HG02610 (cell line): ENCODE data around the gene TRPM8.

ENCODE experiments used
- ATAC-seq: cut with Tn5 transposase; IDR thresholded peaks from one replicate; pipeline ENCODE4 v1.9.1; 2021; ENCODE audit warnings: mild to moderate bottlenecking, moderate library complexity; ENCODE audit not compliant: unreplicated experiment

The TRPM8 gene

DNA sequence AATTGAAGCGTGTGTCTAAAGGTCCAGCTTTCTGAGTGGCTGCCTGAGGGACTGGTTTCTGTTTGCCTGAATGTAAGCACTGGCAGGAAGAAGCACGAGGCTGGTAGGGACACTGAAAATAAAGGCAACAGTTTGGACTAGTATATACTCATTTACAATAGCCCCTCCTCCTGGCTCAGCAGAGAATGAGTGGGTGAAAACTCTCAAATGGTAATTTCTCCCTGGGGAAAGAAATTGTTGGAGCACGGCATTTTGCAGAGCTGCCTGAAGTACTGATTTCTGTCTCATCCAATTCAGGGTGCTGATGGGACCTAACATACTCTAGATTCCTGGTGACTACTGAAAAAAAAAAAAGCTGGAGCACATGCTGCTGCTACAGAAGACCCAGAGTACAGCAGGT is 116.0 kb downstream of the TRPM8 start:
- ATAC-seq: no peak

GRCh38 chr2:234033885-234034284 is 116.7 kb downstream of the TRPM8 start:
- no peak for ATAC-seq

DNA sequence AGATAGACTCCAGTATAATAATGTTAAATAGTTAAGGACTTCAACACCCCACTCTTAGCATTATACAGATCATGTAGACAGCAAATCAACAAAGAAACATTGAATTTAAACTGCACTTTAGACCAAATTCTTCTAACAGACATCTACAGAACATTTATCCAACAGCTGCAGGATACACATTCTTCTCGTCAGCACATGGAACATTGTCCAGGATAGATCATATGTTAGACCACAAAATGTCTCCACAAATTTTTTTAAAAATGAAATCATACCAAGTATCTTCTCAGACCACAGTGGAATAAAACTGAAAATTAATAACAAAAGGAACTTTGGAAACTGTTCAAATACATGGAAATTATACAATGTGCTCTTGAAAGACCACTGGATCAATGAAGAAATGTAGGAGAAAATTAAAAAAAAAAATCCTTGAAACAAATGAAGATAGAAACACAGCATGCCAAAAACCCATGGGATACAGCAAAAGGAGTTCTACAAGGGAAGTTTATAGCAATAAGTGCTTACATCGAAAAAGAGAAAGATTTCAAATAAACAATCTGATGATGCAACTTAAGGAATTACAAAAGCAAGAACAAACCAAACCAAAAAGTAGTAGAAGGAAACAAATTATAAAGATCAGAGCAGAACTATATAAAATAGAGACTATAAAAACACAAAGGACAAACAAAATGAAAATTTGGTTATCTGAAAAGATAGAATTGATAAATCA is 121.1 kb downstream of the TRPM8 start:
- ATAC-seq: no peak

GRCh38 chr2:234044157-234044556 is 127.0 kb downstream of the TRPM8 start:
- ATAC-seq: no peak

DNA sequence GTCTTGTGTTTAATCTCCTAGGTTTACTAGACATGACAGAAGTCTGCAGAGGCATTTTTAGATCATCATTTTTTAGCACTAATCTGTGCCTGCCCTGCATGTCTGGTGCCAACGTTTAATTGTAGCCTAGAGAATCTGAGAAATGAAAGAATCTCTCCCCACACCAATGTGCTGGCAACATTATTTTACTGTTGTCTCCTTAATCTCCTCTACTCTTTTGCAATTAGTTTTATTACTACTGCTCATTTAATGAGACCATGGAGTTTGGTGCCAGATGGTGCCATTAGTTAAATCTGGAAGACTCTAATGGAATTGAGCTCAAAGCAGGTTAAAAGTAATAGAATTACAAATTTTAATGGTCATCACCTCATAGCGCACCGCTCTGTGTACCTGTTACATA is 129.3 kb downstream of the TRPM8 start:
- ATAC-seq: no peak

DNA sequence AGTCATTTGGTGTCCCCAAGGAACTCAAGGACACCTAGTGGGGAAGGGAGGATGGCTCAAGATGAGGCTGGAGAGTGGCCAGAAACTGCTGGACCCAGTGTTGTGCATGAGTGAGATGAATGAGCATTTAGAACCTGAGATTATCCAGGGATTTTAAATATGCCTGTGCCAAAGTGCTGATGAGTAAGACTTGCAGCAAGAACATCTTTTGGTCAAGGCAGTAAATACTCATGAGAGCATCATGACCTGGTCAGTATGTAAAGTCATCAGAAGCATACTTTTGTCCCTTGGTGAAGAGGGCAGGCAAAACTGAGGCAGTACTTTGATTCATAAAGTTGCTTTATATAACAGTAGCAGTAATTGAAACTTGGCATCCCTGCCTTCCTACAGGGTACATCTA is 130.2 kb downstream of the TRPM8 start:
- ATAC-seq: no peak

GRCh38 chr2:234048049-234048448 is 130.9 kb downstream of the TRPM8 start:
- ATAC-seq: no peak

DNA sequence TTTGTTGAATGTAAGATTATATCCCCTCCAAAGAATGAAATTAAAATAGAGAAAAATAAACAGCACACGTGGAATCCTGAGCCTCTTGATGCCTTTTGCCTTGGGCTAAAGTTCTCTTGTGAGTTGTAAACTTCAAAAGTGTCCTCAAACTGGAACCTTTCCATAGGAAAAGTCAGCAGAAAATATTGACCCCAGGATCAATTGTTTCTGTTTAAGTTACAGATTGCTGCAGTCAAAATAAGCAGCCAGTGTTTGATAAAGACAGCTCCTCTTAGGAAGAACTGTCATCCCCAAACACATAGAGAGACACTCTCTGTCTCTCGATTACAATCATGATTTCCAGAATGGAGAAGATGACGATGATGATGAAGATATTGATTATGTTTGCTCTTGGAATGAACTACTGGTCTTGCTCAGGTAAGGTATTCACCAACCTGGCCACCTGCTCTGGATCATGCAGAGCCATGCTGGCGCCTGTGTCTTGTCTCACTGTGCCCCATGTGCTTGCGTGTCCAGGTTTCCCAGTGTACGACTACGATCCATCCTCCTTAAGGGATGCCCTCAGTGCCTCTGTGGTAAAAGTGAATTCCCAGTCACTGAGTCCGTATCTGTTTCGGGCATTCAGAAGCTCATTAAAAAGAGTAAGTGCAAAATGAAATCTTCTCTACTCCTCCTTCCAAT is 133.4 kb downstream of the TRPM8 start, which contains the start of gene SPP2:
SPP2 (plus strand) TSS at position 248 of the 681 bp plus-strand sequence; CDS start at position 333, 85 bp downstream.
- ATAC-seq: no peak

DNA sequence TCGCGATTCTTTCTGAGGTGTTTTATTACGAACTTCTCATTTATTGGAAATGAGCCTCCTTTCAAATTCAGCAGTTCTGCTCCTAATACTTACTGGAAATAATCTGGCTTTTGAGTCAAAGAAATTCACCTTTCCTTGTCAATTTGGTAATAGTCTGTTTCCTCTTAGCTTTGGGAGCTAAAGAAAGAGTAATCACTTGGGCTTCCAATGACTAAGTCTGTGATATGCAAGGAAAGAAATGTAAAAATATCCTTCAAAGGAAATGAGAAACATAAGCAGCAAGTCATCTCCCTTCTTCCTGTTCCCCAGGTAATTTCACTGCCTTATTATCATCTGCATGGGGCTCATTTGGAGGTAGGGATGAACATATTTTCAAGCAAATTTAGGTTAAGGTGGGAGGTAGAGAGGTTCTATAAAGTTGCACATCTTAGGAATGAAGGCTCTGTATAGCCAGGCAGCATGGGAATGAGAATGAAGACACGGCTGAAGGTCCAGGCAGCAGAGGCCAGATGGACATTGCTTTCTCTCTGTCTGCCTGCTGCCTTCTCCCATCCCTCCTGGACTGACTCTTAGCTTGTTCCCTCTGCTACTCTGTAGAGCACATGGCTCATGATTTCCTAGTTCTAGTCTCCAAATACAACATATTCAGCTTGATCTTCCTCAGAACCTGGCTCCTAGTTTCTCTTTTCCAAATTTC is 134.3 kb downstream of the TRPM8 start:
- no peak for ATAC-seq

DNA sequence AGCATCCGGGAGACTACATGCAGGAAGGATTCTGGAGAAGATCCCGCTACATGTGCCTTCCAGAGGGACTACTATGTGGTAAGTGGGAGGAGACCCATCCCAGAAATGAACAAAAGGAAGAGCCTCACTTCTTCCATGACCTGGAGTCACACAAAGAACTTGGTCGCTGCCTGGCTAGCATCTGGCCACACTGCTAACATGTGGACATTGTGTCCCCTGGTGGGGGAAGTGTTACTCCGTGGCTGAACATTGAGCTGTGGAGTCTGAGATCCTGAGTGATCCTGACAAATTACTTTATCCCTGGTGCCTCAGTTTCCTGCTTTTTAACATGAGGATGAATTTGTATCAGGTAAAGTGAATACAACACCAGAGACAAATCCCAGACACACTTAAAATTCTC is 141.7 kb downstream of the TRPM8 start:
- no peak for ATAC-seq

DNA sequence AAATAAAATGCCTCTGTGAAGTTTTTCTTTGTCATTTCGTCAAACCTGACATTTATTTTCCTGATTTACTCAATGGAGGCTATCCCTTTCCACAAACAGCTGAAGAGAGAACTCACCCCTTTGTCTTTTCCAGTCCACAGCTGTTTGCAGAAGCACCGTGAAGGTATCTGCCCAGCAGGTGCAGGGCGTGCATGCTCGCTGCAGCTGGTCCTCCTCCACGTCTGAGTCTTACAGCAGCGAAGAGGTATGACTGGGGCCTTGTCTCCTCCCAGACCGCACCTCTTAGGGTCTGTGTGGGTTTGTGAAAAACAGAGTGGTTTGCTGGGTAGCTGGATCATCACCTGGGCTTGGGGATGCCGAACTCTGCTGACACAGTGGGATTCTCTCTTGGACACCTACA is 143.1 kb downstream of the TRPM8 start:
- no peak for ATAC-seq

GRCh38 chr2:234061624-234062257 is 144.6 kb downstream of the TRPM8 start:
- ATAC-seq: no peak

DNA sequence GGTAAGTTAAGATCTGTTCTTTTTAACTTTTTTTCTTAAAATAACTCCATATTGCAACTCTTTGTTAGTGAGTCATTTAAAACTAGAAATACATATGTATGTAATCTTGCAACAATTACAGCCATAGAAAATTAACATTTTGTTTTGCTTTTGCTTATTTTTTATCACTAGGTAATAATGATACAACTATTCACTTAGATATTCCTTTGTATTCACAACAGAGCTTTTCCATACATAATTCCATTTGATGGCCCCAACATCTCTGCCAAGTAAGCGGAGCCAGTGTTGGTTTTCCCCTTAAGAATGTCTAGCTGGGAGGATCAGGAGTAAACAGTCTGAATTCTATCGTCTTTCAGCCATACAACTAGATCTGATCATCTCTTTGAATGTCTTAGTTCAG is 149.4 kb downstream of the TRPM8 start:
- ATAC-seq: no peak
